ENCODE measurements around the gene GTPBP10. TPM values are rescaled to one million over a fixed set of nuclear protein-coding genes. Genes with fewer than 3 reads are reported as not detected.
A peak's percentile ranks its signal among the peaks of the same experiment; 100 is the strongest.

The GTPBP10 gene
- total RNA-seq, 2 donors from 2014 or later, result 3.6 to 20.8 TPM

GRCh38 chr7:90390926-90391325 is 44.4 kb downstream of the GTPBP10 start:
- no peaks in the 10 kb centered on the region for H3K9me3 ChIP-seq
- TF ChIP-seq POLR2A (IDR thresholded peaks at IDR 0.05), result no peak
- TF ChIP-seq, protein P1, sequence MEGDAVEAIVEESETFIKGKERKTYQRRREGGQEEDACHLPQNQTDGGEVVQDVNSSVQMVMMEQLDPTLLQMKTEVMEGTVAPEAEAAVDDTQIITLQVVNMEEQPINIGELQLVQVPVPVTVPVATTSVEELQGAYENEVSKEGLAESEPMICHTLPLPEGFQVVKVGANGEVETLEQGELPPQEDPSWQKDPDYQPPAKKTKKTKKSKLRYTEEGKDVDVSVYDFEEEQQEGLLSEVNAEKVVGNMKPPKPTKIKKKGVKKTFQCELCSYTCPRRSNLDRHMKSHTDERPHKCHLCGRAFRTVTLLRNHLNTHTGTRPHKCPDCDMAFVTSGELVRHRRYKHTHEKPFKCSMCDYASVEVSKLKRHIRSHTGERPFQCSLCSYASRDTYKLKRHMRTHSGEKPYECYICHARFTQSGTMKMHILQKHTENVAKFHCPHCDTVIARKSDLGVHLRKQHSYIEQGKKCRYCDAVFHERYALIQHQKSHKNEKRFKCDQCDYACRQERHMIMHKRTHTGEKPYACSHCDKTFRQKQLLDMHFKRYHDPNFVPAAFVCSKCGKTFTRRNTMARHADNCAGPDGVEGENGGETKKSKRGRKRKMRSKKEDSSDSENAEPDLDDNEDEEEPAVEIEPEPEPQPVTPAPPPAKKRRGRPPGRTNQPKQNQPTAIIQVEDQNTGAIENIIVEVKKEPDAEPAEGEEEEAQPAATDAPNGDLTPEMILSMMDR (IDR thresholded peaks at IDR 0.05), result no peak
- DNase-seq (no peak), ATAC-seq (no peak)
- H3K4me1 ChIP-seq, result no peaks in the 10 kb centered on the region
- H3K27me3 ChIP-seq, result no peaks in the 10 kb centered on the region
- intact Hi-C loops (cut with DNase I), result no loop called here
- H3K4me3 ChIP-seq, result no peak overlapping the region
- H3K27ac ChIP-seq, result no peak overlapping the region
- H3K36me3 ChIP-seq (replicated peaks in 1 of 2; ENCODE audit: insufficient read depth in 1 of 2, low read depth in 2 of 2), result no peaks in the 10 kb centered on the region

GRCh38 chr7:90391488-90391887 is 45.0 kb downstream of the GTPBP10 start:
- intact Hi-C loops (cut with DNase I), result no loop called here
- Histone ChIP-seq H3K27ac (no peak overlapping the region), H3K4me1 (no peaks in the 10 kb centered on the region), H3K36me3 (replicated peaks in 1 of 2; ENCODE audit: insufficient read depth in 1 of 2, low read depth in 2 of 2) (no peaks in the 10 kb centered on the region), H3K27me3 (no peaks in the 10 kb centered on the region), H3K4me3 (no peak overlapping the region), H3K9me3 (no peaks in the 10 kb centered on the region)
- no peak for DNase-seq
- no peak for ATAC-seq
- no peak for TF ChIP-seq POLR2A (IDR thresholded peaks at IDR 0.05)
- TF ChIP-seq, protein P1 (IDR thresholded peaks at IDR 0.05), result no peak
- WGBS, 2 donors, result 83% methylated on average over 5 of the region's 5 CpGs

GRCh38 chr7:90396420-90396819 is 49.9 kb downstream of the GTPBP10 start:
- no peaks in the 10 kb centered on the region for H3K4me1 ChIP-seq
- 78 to 92% methylated on average over 4 of the region's 4 CpGs for WGBS, 2 donors
- DNase-seq (no peak), ATAC-seq (no peak)
- intact Hi-C loops (cut with DNase I), result no loop called here
- H3K36me3 ChIP-seq (replicated peaks in 1 of 2; ENCODE audit: insufficient read depth in 1 of 2, low read depth in 2 of 2), result no peaks in the 10 kb centered on the region
- H3K27me3 ChIP-seq, result no peaks in the 10 kb centered on the region
- H3K9me3 ChIP-seq, result peaks cover 0 to 6% (median 0%) of the 10 kb centered on the region in 3 donors
- no peak overlapping the region for H3K4me3 ChIP-seq
- no peak for TF ChIP-seq POLR2A (IDR thresholded peaks at IDR 0.05)
- TF ChIP-seq, protein P1 (IDR thresholded peaks at IDR 0.05), result no peak
- no peak overlapping the region for H3K27ac ChIP-seq

DNA sequence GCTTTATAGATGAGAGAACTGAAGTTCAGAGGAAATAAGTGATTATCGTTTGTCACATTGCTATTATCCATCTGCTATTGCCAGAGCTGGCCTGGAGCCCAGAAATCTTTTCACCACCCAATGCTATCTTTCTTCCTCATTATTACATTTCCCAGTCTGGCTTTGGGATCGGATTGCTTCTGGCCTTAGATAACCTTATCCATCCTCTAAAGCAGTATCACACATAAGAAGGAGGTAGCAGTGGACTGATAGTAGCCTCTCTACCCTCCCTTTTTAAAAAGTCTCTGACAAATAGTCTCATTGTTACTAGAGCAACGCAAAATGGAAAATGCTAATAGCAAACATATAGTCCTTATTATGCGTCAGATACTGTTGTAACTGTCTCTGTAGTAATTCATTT is 55.5 kb downstream of the GTPBP10 start:
- intact Hi-C loops (cut with DNase I), result loop anchor here (10.0 kb wide), 1 partner anchor 57 kb away; the partner anchor contains the start of gene GTPBP10
- TF ChIP-seq, protein P1 (IDR thresholded peaks at IDR 0.05), result no peak
- no peak for TF ChIP-seq POLR2A (IDR thresholded peaks at IDR 0.05)
- no peaks in the 10 kb centered on the region for H3K27me3 ChIP-seq
- peaks cover 14% of the 10 kb centered on the region for H3K4me1 ChIP-seq
- 25 to 31% methylated on average over 4 of the region's 4 CpGs for WGBS, 2 donors
- H3K9me3 ChIP-seq, result peaks cover 0 to 6% (median 0%) of the 10 kb centered on the region in 3 donors
- no peak overlapping the region for H3K4me3 ChIP-seq
- DNase-seq (no peak), ATAC-seq (no peak)
- H3K36me3 ChIP-seq (replicated peaks in 1 of 2; ENCODE audit: insufficient read depth in 1 of 2, low read depth in 2 of 2), result no peaks in the 10 kb centered on the region
- H3K27ac ChIP-seq, result no peak overlapping the region

- ATAC-seq, result peak; percentile 13
- DNase-seq, result no peak
- Histone ChIP-seq H3K36me3 (replicated peaks in 1 of 2; ENCODE audit: insufficient read depth in 1 of 2, low read depth in 2 of 2) (no peaks in the 10 kb centered on the region), H3K4me3 (peak overlapping the region; percentile 9 to 58), H3K27me3 (no peaks in the 10 kb centered on the region), H3K4me1 (peaks cover 14% of the 10 kb centered on the region), H3K9me3 (peaks cover 0 to 6% (median 0%) of the 10 kb centered on the region in 3 donors), H3K27ac (peak overlapping the region in 3 of 4 donors; percentile 67 to 95 (median 83))
- no peak for TF ChIP-seq POLR2A (IDR thresholded peaks at IDR 0.05)
- TF ChIP-seq, protein P1 (IDR thresholded peaks at IDR 0.05), result no peak
- 7 to 16% methylated on average over 1 of the region's 1 CpG for WGBS, 2 donors
- intact Hi-C loops (cut with DNase I), result loop anchor here (10.0 kb wide), 1 partner anchor 58 kb away; the partner anchor contains the start of gene GTPBP10
Measured at GRCh38 chr7:90402785-90403173, 56.3 kb downstream of the GTPBP10 start.

Data from body of pancreas (tissue), 4 donors.